WTC11 (cell line): Measurements from ENCODE around the gene LCN10. TPM values are rescaled to one million over a fixed set of nuclear protein-coding genes. Genes with fewer than 3 reads are reported as not detected.

Source experiments
- ATAC-seq: fragments of 200-7000 bp; cut with Tn5 transposase; 2 replicates; pipeline ENCODE4 v1.10.0; 2021; ENCODE audit warnings: mild to moderate bottlenecking, moderate library complexity
- CTCF ChIA-PET: fragments of 300-600 bp; sonication (Branson Sonifier 250); formaldehyde crosslinking; loops from one replicate; lab custom pipeline; 2021; ENCODE audit warnings: antibody characterized with exemption; lab: Charles Lee
- POLR2A ChIA-PET: fragments of 350-600 bp; sonication (Branson Sonifier 250); formaldehyde crosslinking; loops from one replicate; lab custom pipeline; 2021; ENCODE audit warnings: antibody characterized with exemption; lab: Charles Lee
- DNase-seq: peaks from one replicate; pipeline ENCODE4 v3.0.0; 2021; ENCODE audit warnings: low spot score
- H3K27ac Mint-ChIP-seq: 2 replicates; pipeline ENCODE4 v1.8.0; 2021; ENCODE audit warnings: mixed read lengths
- H3K27me3 Mint-ChIP-seq: 2 replicates; pipeline ENCODE4 v1.8.0; 2021; ENCODE audit warnings: low read depth, mild to moderate bottlenecking, moderate library complexity, mixed read lengths
- H3K36me3 Mint-ChIP-seq: 2 replicates; pipeline ENCODE4 v1.8.0; 2021; ENCODE audit warnings: mixed read lengths
- H3K4me1 Mint-ChIP-seq: 2 replicates; pipeline ENCODE4 v1.8.0; 2022; ENCODE audit warnings: mixed read lengths
- H3K4me3 Mint-ChIP-seq: 2 replicates; pipeline ENCODE4 v1.8.0; 2021; ENCODE audit warnings: mild to moderate bottlenecking, moderate library complexity, mixed read lengths
- H3K9me3 Mint-ChIP-seq: 2 replicates; pipeline ENCODE4 v1.8.0; 2021; ENCODE audit warnings: mixed read lengths
- ATF3 ChIP-seq: sonication (generic); formaldehyde crosslinking; conservative IDR thresholded peaks from 2 replicates; pipeline ENCODE4 v1.8.1; 2022; ENCODE audit warnings: mild to moderate bottlenecking, missing genetic modification reagents
- CREM ChIP-seq: sonication (generic); formaldehyde crosslinking; IDR thresholded peaks from 2 replicates; pipeline ENCODE4 v1.8.1; 2022; ENCODE audit warnings: mild to moderate bottlenecking, missing genetic modification reagents, moderate library complexity
- CTCF ChIP-seq: fragments of 200-600 bp; IDR thresholded peaks from 2 replicates; pipeline ENCODE4 v1.8.0; 2022; ENCODE audit warnings: antibody characterized with exemption
- ERG ChIP-seq: fragments of 250-450 bp; sonication (Bioruptor Pico); IDR thresholded peaks from 2 replicates; pipeline ENCODE4 v1.8.0; 2021; ENCODE audit warnings: mild to moderate bottlenecking
- GABPB1 ChIP-seq: sonication (generic); formaldehyde crosslinking; IDR thresholded peaks from 2 replicates; pipeline ENCODE4 v1.8.1; 2023; ENCODE audit warnings: mild to moderate bottlenecking, missing genetic modification reagents
- GTF2I ChIP-seq: fragments of 250-450 bp; sonication (Bioruptor Pico); conservative IDR thresholded peaks from 2 replicates; pipeline ENCODE4 v1.4.0; 2021; ENCODE audit warnings: mild to moderate bottlenecking
- HMGA2 ChIP-seq: fragments of 250-450 bp; sonication (Bioruptor Pico); IDR thresholded peaks from 2 replicates; pipeline ENCODE4 v1.4.0; 2021; ENCODE audit warnings: mild to moderate bottlenecking, moderate library complexity
- JAZF1 ChIP-seq: fragments of 250-450 bp; sonication (Bioruptor Pico); IDR thresholded peaks from 2 replicates; pipeline ENCODE4 v1.9.0; 2021; ENCODE audit warnings: moderate library complexity, mild to moderate bottlenecking, inconsistent platforms
- MLX ChIP-seq: sonication (generic); formaldehyde crosslinking; IDR thresholded peaks from 2 replicates; pipeline ENCODE4 v1.8.1; 2023; ENCODE audit warnings: mild to moderate bottlenecking, missing genetic modification reagents, moderate library complexity
- NFATC4 ChIP-seq: fragments of 250-450 bp; sonication (Bioruptor Pico); IDR thresholded peaks from 2 replicates; pipeline ENCODE4 v1.9.0; 2021; ENCODE audit warnings: mild to moderate bottlenecking
- NR2C2 ChIP-seq: sonication (generic); formaldehyde crosslinking; IDR thresholded peaks from 2 replicates; pipeline ENCODE4 v1.8.0; 2022; ENCODE audit warnings: mild to moderate bottlenecking, missing genetic modification reagents
- RELA ChIP-seq: sonication (generic); formaldehyde crosslinking; IDR thresholded peaks from 2 replicates; pipeline ENCODE4 v1.8.1; 2022; ENCODE audit warnings: missing genetic modification reagents, mild to moderate bottlenecking, borderline replicate concordance
- RORB ChIP-seq: fragments of 250-450 bp; sonication (Bioruptor Pico); IDR thresholded peaks from 2 replicates; pipeline ENCODE4 v1.9.0; 2021; ENCODE audit warnings: mild to moderate bottlenecking
- TEAD1 ChIP-seq: sonication (generic); formaldehyde crosslinking; IDR thresholded peaks from 2 replicates; pipeline ENCODE4 v1.8.0; 2022; ENCODE audit warnings: mild to moderate bottlenecking, missing genetic modification reagents
- ZBTB21 ChIP-seq: sonication (generic); formaldehyde crosslinking; IDR thresholded peaks from 2 replicates; pipeline ENCODE4 v1.8.1; 2023; ENCODE audit warnings: mild to moderate bottlenecking, missing genetic modification reagents, borderline replicate concordance
- ZNF263 ChIP-seq: sonication (generic); formaldehyde crosslinking; IDR thresholded peaks from 2 replicates; pipeline ENCODE4 v1.8.1; 2022; ENCODE audit warnings: low read depth, mild to moderate bottlenecking, moderate library complexity, missing genetic modification reagents
- ZNF425 ChIP-seq: fragments of 250-450 bp; sonication (Bioruptor Pico); conservative IDR thresholded peaks from 2 replicates; pipeline ENCODE4 v1.9.0; 2021; ENCODE audit warnings: mild to moderate bottlenecking
- total RNA-seq: library from RNA; stranded (reverse); gene quantifications from 3 replicates; pipeline ENCODE4 v1.2.3, GENCODE V29; 2021

LCN10 gene
- total RNA-seq, 1 experiment from 2014 or later = 2.4 TPM

GRCh38 chr9:136748201-136748600, 5.5 kb upstream of the LCN10 start, which contains the start of gene LCN6 (continued):
- TF ChIP-seq CTCF (no peak), JAZF1 (CRISPR knock-in tag) (no peak), HMGA2 (CRISPR knock-in tag) (no peak), NFATC4 (no peak), GABPB1 (CRISPR knock-in tag) (no peak)

- Mint-ChIP-seq H3K36me3 (peaks cover 6% of the 10 kb centered on the region; the same call in 1 of the 2 replicates), H3K4me3 (no peak overlapping the region)
Measured at GRCh38 chr9:136747161-136748060, 4.7 kb upstream of the LCN10 start.

GRCh38 chr9:136746621-136747020, 3.9 kb upstream of the LCN10 start:
- Mint-ChIP-seq H3K27ac (no peak overlapping the region), H3K27me3 (0 out of 2 replicates have a peak, but pooled peaks cover 3% of the 10 kb centered on the region), H3K9me3 (peaks cover 7% of the 10 kb centered on the region), H3K36me3 (0 out of 2 replicates have a peak, but pooled peaks cover 1% of the 10 kb centered on the region), H3K4me1 (no peaks in the 10 kb centered on the region; the same call in none of the 2 replicates), H3K4me3 (no peak overlapping the region)
- ATAC-seq (no peak), DNase-seq (no peak)
- ChIA-PET CTCF (interaction anchor here (1.2 kb wide), 1 partner anchor 12 kb away, joined by 3 read pairs; the partner anchor contains the start of gene LCN8), POLR2A (no interaction called here)
- TF ChIP-seq MLX (CRISPR knock-in tag) (no peak), ZNF425 (no peak), NFATC4 (no peak), RELA (CRISPR knock-in tag) (no peak), ZBTB21 (CRISPR knock-in tag) (no peak), RORB (no peak), ZNF263 (CRISPR knock-in tag) (no peak), ERG (CRISPR knock-in tag) (no peak), CREM (CRISPR knock-in tag) (no peak), ATF3 (CRISPR knock-in tag) (no peak), NR2C2 (CRISPR knock-in tag) (no peak)

More at GRCh38 chr9:136747161-136748060, 4.7 kb upstream of the LCN10 start:
- ATAC-seq = no peak
- POLR2A ChIA-PET = no interaction called here
- Mint-ChIP-seq H3K27ac (no peak overlapping the region), H3K4me1 (no peaks in the 10 kb centered on the region; the same call in 1 of the 2 replicates), H3K9me3 (peaks cover 14% of the 10 kb centered on the region), H3K27me3 (0 out of 2 replicates have a peak, but pooled peaks cover 3% of the 10 kb centered on the region)
- CTCF ChIA-PET = interaction anchor here (1.2 kb wide), 1 partner anchor 11 kb away, joined by 4 read pairs; the partner anchor contains the start of gene LCN8
- TF ChIP-seq GTF2I (CRISPR knock-in tag) (peak; percentile 60; the same call in 1 of the 2 replicates), TEAD1 (no peak)
- no peak for DNase-seq
